Tibial artery (tissue), 4 donors: ENCODE data around the gene CCHCR1.

ENCODE experiments used
- DNase-seq, 2 donors: peaks; one replicate each; pipeline ENCODE4 v3.0.0-alpha.2; 2019
- H3K27ac ChIP-seq, 2 donors: fragments of 200-600 bp; sonication (generic) in 1 of 2; 1 replicate in 1 of 2; 2 replicates in 1 of 2; pipeline ENCODE4 v1.5.1; 2018 to 2019; ENCODE audit warnings: mild to moderate bottlenecking in 1 of 2
- H3K27me3 ChIP-seq, 2 donors: fragments of 200-600 bp; sonication (generic) in 1 of 2; one replicate each; pipeline versions ENCODE4 v1.5.1 to v1.6.0; 2016 to 2019
- H3K36me3 ChIP-seq, 3 donors: fragments of 200-600 bp; sonication (generic) in 2 of 3; one replicate each; pipeline ENCODE4 v1.5.1; 2016 to 2019; ENCODE audit warnings: mild to moderate bottlenecking in 2 of 3
- H3K4me1 ChIP-seq, 4 donors: fragments of 200-600 bp; sonication (generic) in 2 of 4; 1 replicate in 3 of 4; 2 replicates in 1 of 4; pipeline ENCODE4 v1.5.1; 2016 to 2019
- H3K4me3 ChIP-seq, 2 donors: fragments of 200-600 bp; sonication (generic) in 1 of 2; 1 replicate in 1 of 2; 2 replicates in 1 of 2; pipeline ENCODE4 v1.5.1; 2018 to 2019; ENCODE audit warnings: mild to moderate bottlenecking in 2 of 2
- H3K9me3 ChIP-seq, 3 donors: fragments of 200-600 bp; sonication (generic) in 1 of 3; one replicate each; pipeline ENCODE4 v1.5.1; 2016 to 2019
- intact Hi-C: fragments of 100-400 bp; cut with DNase I; formaldehyde crosslinking; loops from one replicate; pipeline ENCODE4 v1.15.0; 2023; ENCODE audit warnings: low total_unique reads
- TF ChIP-seq, protein P1 (sequence below), 2 experiments: fragments of 200-600 bp in 1 of 2; fragments of 450-650 bp in 1 of 2; IDR thresholded peaks; one replicate each; pipeline ENCODE4 v1.5.1; 2017 to 2019; ENCODE audit warnings: antibody characterized with exemption in 2 of 2, mild to moderate bottlenecking in 1 of 2, moderate library complexity in 1 of 2

Gene CCHCR1

GRCh38 chr6:31103136-31103535, 54.5 kb downstream of the CCHCR1 start:
- Histone ChIP-seq H3K4me3 (no peak overlapping the region), H3K27me3 (peaks cover 0 to 23% of the 10 kb centered on the region in 2 donors), H3K27ac (no peak overlapping the region), H3K36me3 (no peaks in the 10 kb centered on the region), H3K9me3 (no peaks in the 10 kb centered on the region), H3K4me1 (no peaks in the 10 kb centered on the region)
- TF ChIP-seq, protein P1, sequence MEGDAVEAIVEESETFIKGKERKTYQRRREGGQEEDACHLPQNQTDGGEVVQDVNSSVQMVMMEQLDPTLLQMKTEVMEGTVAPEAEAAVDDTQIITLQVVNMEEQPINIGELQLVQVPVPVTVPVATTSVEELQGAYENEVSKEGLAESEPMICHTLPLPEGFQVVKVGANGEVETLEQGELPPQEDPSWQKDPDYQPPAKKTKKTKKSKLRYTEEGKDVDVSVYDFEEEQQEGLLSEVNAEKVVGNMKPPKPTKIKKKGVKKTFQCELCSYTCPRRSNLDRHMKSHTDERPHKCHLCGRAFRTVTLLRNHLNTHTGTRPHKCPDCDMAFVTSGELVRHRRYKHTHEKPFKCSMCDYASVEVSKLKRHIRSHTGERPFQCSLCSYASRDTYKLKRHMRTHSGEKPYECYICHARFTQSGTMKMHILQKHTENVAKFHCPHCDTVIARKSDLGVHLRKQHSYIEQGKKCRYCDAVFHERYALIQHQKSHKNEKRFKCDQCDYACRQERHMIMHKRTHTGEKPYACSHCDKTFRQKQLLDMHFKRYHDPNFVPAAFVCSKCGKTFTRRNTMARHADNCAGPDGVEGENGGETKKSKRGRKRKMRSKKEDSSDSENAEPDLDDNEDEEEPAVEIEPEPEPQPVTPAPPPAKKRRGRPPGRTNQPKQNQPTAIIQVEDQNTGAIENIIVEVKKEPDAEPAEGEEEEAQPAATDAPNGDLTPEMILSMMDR (IDR thresholded peaks at IDR 0.05): no peak
- intact Hi-C loops: no loop called here
- no peak for DNase-seq

DNA sequence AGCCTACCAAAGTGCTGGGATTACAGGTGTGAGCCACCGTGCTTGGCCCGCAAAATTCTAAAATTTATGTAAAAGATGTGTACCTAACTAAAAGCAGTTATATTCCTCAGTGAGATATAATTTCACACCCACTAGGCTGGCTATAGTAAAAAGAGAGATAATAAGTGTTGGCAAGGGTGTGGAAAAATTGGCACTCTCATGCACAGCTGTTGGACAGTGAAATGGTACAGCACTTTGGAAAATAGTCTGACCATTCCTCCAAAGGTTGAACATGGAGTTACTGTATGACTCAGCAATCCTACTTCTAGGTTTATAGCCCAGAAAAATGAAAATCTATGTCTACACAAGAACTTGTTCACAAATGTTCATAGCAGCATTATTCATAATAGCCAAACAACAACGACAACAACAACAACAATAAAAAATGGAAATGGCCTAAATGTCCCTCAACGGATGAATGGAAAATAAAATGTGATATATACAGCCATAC, 59.1 kb downstream of the CCHCR1 start:
- DNase-seq: no peak
- no peaks in the 10 kb centered on the region for H3K9me3 ChIP-seq
- TF ChIP-seq, protein P1 (IDR thresholded peaks at IDR 0.05): no peak
- H3K36me3 ChIP-seq: no peaks in the 10 kb centered on the region
- no peak overlapping the region for H3K27ac ChIP-seq
- intact Hi-C loops: no loop called here
- H3K4me1 ChIP-seq: no peaks in the 10 kb centered on the region
- peaks cover 0 to 14% of the 10 kb centered on the region in 2 donors for H3K27me3 ChIP-seq
- H3K4me3 ChIP-seq: no peak overlapping the region

DNA sequence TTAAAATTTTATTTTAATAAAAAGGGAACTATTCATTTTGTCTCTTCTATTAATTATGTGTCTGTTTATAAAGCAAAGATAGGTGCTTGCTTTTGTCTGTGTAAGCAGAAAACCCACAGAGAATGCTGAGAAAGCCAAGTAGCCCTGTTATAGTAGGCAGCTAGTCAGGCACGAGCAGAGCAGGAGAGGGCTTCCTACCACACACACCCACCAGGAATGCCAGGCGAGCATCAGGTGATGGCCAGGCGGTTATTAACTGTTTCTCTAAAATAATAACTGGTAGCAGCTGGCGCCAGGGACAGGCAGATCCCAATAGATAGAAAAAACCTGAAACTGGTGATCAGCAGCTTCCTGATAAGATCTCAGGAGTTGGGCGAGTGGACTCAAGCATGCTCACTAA, 60.9 kb downstream of the CCHCR1 start:
- TF ChIP-seq, protein P1 (IDR thresholded peaks at IDR 0.05): no peak
- Histone ChIP-seq H3K9me3 (no peaks in the 10 kb centered on the region), H3K4me3 (no peak overlapping the region), H3K36me3 (no peaks in the 10 kb centered on the region), H3K27ac (no peak overlapping the region), H3K4me1 (no peaks in the 10 kb centered on the region), H3K27me3 (peaks cover 0 to 5% of the 10 kb centered on the region in 2 donors)
- no peak for DNase-seq
- intact Hi-C loops: no loop called here

DNA sequence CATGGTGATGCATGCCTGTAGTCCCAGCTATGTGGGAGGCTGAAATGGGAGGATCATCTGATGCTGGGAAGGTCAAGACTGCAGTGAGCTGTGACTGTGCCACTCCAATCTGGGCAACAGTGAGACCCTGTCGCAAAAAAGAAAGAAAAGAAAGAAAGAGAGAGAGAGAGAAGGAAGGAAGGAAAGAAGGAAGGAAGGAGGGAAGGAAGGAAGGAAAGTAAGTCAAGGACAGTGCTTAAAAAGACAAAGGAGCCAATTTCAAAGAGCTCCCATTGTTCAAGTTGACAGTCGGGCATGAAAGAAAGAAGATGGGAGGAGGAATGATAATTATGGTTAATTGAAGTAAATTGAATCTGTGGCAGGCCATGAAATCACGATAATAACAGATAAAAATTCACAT, 61.4 kb downstream of the CCHCR1 start:
- DNase-seq: no peak
- Histone ChIP-seq H3K36me3 (no peaks in the 10 kb centered on the region), H3K4me3 (no peak overlapping the region), H3K9me3 (no peaks in the 10 kb centered on the region), H3K27me3 (peaks cover 0 to 5% of the 10 kb centered on the region in 2 donors), H3K27ac (no peak overlapping the region), H3K4me1 (no peaks in the 10 kb centered on the region)
- intact Hi-C loops: no loop called here
- TF ChIP-seq, protein P1 (IDR thresholded peaks at IDR 0.05): no peak

DNA sequence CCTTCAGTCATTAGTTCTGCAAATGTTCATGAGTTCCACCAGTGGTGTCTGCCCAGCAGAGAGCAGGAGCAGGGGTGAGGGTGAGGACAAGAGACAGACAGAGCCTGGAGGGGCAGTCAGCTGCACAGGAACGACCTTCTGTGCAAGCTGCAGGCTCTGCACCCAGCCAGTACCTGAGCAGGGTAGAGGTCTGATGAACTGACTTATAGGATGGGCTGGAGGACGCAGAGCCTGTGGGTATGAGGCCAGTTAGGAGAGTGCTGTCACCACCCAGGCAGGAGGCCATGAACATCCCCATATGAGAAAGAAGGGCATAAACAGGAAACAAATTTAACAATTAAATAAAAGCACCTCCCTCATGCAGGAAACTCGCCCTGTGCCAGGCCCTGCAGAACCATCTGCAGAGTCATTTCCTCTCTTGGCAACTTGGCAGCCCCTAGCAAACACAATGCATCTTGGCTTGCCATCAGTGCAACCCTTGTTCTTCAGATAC, 63.2 kb downstream of the CCHCR1 start:
- no peaks in the 10 kb centered on the region for H3K9me3 ChIP-seq
- H3K36me3 ChIP-seq: no peaks in the 10 kb centered on the region
- intact Hi-C loops: no loop called here
- no peak overlapping the region for H3K4me3 ChIP-seq
- TF ChIP-seq, protein P1 (IDR thresholded peaks at IDR 0.05): no peak
- DNase-seq: no peak
- H3K27ac ChIP-seq: no peak overlapping the region
- peaks cover 0 to 5% of the 10 kb centered on the region in 2 donors for H3K27me3 ChIP-seq
- H3K4me1 ChIP-seq: no peaks in the 10 kb centered on the region
